GM12878 (cell line): ENCODE data around the gene SZRD1. TPM values are rescaled to one million over a fixed set of nuclear protein-coding genes. Genes with fewer than 3 reads are reported as not detected.

ENCODE experiments used
- ATAC-seq: fragments of 200-7000 bp; cut with Tn5 transposase; 3 replicates; pipeline ENCODE4 v1.9.1; 2020; ENCODE audit warnings: mild to moderate bottlenecking, moderate library complexity
- BruUV-seq: library from RNA; stranded (reverse); fragments of 400-500 nt; replicated peaks from 2 replicates; lab custom pipeline; 2021; lab: Mats Ljungman, UMichigan
- CTCF ChIA-PET: fragments of 300-600 bp; sonication (Branson Sonifier 250); formaldehyde crosslinking; extraction: SDS; loops from one replicate; lab custom pipeline; 2021; ENCODE audit warnings: inconsistent platforms; lab: Yijun Ruan, JAX
- POLR2A ChIA-PET: fragments of 350-600 bp; formaldehyde crosslinking; extraction: SDS; loops from one replicate; lab custom pipeline; 2021; ENCODE audit warnings: inconsistent platforms; lab: Charles Lee
- RAD21 ChIA-PET: fragments of 300-600 bp; sonication (Branson Sonifier 250); formaldehyde crosslinking; loops from one replicate; lab custom pipeline; 2023; ENCODE audit warnings: antibody characterized with exemption; ENCODE audit not compliant: unreplicated experiment; lab: Charles Lee
- SMC1A ChIA-PET: fragments of 300-600 bp; sonication (Branson Sonifier 250); formaldehyde crosslinking; loops from one replicate; lab custom pipeline; 2023; ENCODE audit not compliant: unreplicated experiment, uncharacterized antibody; lab: Charles Lee
- DNase-seq: peaks from one replicate; pipeline ENCODE4 v3.0.0-alpha.2; 2011; ENCODE audit warnings: low read depth, low spot score
- FAIRE-seq: peaks from 3 replicates; lab custom pipeline; 2011; peaks lifted over from hg19 to GRCh38; lab: Jason Lieb, UNC
- H2AFZ ChIP-seq: 2 replicates; pipeline ENCODE4 v1.6.0; 2011; ENCODE audit warnings: low read depth, low read length, control low read depth; ENCODE audit not compliant: control insufficient read depth
- H3K27ac ChIP-seq: 2 replicates; pipeline ENCODE4 v1.5.1; 2011; ENCODE audit warnings: control low read depth; ENCODE audit not compliant: control insufficient read depth, insufficient read depth
- H3K27me3 ChIP-seq, 2 experiments: replicated peaks in 1 of 2; 2 replicates each; pipeline versions ENCODE4 v1.6.0 to v1.6.1; 2011; ENCODE audit warnings: low read length in 1 of 2; ENCODE audit not compliant: control insufficient read depth in 2 of 2, insufficient read depth in 2 of 2
- H3K36me3 ChIP-seq, 2 experiments: 2 replicates each; pipeline ENCODE4 v1.5.1; 2011; ENCODE audit warnings: low read length in 1 of 2; ENCODE audit not compliant: control insufficient read depth in 2 of 2, insufficient read depth in 2 of 2
- H3K4me1 ChIP-seq: 2 replicates; pipeline ENCODE4 v1.6.1; 2011; ENCODE audit warnings: mild to moderate bottlenecking, low read length, moderate library complexity, mixed read lengths; ENCODE audit not compliant: control insufficient read depth, insufficient read depth
- H3K4me2 ChIP-seq: 2 replicates; pipeline ENCODE4 v1.6.0; 2011; ENCODE audit warnings: control low read depth; ENCODE audit not compliant: control insufficient read depth, insufficient read depth
- H3K4me3 ChIP-seq: fragments of 200-600 bp; sonication (generic); 2 replicates; pipeline ENCODE4 v1.5.1; 2016
- H3K79me2 ChIP-seq: 2 replicates; pipeline ENCODE4 v1.6.0; 2011; ENCODE audit warnings: low read length; ENCODE audit not compliant: control insufficient read depth, insufficient read depth
- H3K9ac ChIP-seq: 2 replicates; pipeline ENCODE4 v1.8.0; 2011; ENCODE audit warnings: low read length, control low read depth, mixed read lengths; ENCODE audit not compliant: control insufficient read depth, insufficient read depth
- H3K9me3 ChIP-seq: replicated peaks from 3 replicates; pipeline ENCODE4 v1.5.1; 2011; ENCODE audit warnings: mild to moderate bottlenecking, low read length; ENCODE audit not compliant: control insufficient read depth, insufficient read depth
- H4K20me1 ChIP-seq: 2 replicates; pipeline ENCODE4 v1.6.0; 2011; ENCODE audit not compliant: control insufficient read depth, insufficient read depth
- BCLAF1 ChIP-seq: fragments of 450-650 bp; IDR thresholded peaks from 2 replicates; pipeline ENCODE4 v1.6.1; 2017; ENCODE audit warnings: antibody characterized with exemption, mild to moderate bottlenecking, moderate library complexity
- DPF2 ChIP-seq: fragments of 450-650 bp; IDR thresholded peaks from 2 replicates; pipeline ENCODE4 v1.6.1; 2017; ENCODE audit warnings: mild to moderate bottlenecking
- E2F4 ChIP-seq: IDR thresholded peaks from 2 replicates; pipeline ENCODE4 v1.6.1; 2012; ENCODE audit warnings: low read depth, low read length, improper control_type of control experiment
- ELK1 ChIP-seq: IDR thresholded peaks from 2 replicates; pipeline ENCODE4 v1.6.1; 2012; ENCODE audit warnings: low read depth, low read length, improper control_type of control experiment
- FOXK2 ChIP-seq: fragments of 450-650 bp; IDR thresholded peaks from 2 replicates; pipeline ENCODE4 v1.6.1; 2017; ENCODE audit warnings: mild to moderate bottlenecking, moderate library complexity
- MYB ChIP-seq: fragments of 150-350 bp; IDR thresholded peaks from 2 replicates; pipeline ENCODE4 v1.6.1; 2014; ENCODE audit warnings: mild to moderate bottlenecking, low read depth, low read length, borderline replicate concordance
- SMAD5 ChIP-seq: IDR thresholded peaks from 2 replicates; pipeline ENCODE4 v1.6.1; 2016; ENCODE audit warnings: antibody characterized with exemption, low read depth
- SMARCA5 ChIP-seq: fragments of 450-650 bp; IDR thresholded peaks from 2 replicates; pipeline ENCODE4 v1.6.1; 2017; ENCODE audit warnings: mild to moderate bottlenecking
- SMC3 ChIP-seq: IDR thresholded peaks from 2 replicates; pipeline ENCODE4 v1.6.1; 2011; ENCODE audit warnings: low read length, improper control_type of control experiment, borderline replicate concordance
- YBX1 ChIP-seq: fragments of 450-650 bp; IDR thresholded peaks from 2 replicates; pipeline ENCODE4 v1.6.1; 2016; ENCODE audit warnings: antibody characterized with exemption
- WGBS: methylation state at CpG from one replicate; pipeline ENCODE4 v1.1.6; 2016; ENCODE audit warnings: low lambda C conversion rate; ENCODE audit not compliant: insufficient replicate concordance, insufficient coverage; ENCODE audit errors: missing lambda C conversion rate; 5-methylcytosine and 5-hydroxymethylcytosine counted together
- in situ Hi-C: fragments of 300-500 bp; cut with MboI; formaldehyde crosslinking; loops from 9 replicates; pipeline ENCODE4 v1.14.3; 2018; ENCODE audit warnings: mixed read lengths
- intact Hi-C: fragments of 100-400 bp; cut with micrococcal nuclease; formaldehyde crosslinking; loops from one replicate; pipeline ENCODE4 v1.14.2; 2022; ENCODE audit not compliant: unreplicated experiment
- polyA plus RNA-seq, 11 experiments: library from polyadenylated mRNA; depleted of rRNA in 4 of 11; unstranded in 6 of 11; stranded (reverse) in 5 of 11; fragments of >200 nt; fragmentation: Nextera tagmentation in 4 of 11; fragmentation: Illumina TruSeq in 1 of 11; extraction: Ambion mirVana in 4 of 11; extraction: Trizol in 1 of 11; gene quantifications; 1 replicate in 1 of 11; 2 replicates in 10 of 11; pipeline versions ENCODE4 v1.2.1 to v1.2.3, GENCODE V29; 2011 to 2016; ENCODE audit warnings: inconsistent platforms in 2 of 11, missing spikeins in 2 of 11, low read depth in 1 of 11
- total RNA-seq, 4 experiments: library from RNA; depleted of rRNA in 3 of 4; stranded (reverse); fragments of >200 nt in 3 of 4; fragmentation: Illumina TruSeq in 1 of 4; extraction: Trizol in 1 of 4; gene quantifications; 2 replicates each; pipeline versions ENCODE4 v1.2.1 to v1.2.3, GENCODE V29; 2013 to 2021

The SZRD1 gene
- total and polyA plus RNA-seq, 10 of the 15 experiments (the other 5 are each of a cell fraction or from before 2014, with no cell fraction given) = 5.6 to 213 (median 113) TPM

- Histone ChIP-seq H2AFZ (no peak overlapping the region), H3K27me3 (no peaks in the 10 kb centered on the region), H3K9me3 (no peaks in the 10 kb centered on the region), H3K79me2 (peaks cover 72% of the 10 kb centered on the region), H3K4me3 (peak overlapping the region; percentile 91), H3K9ac (no peak overlapping the region), H3K36me3 (peaks cover 0 to 4% of the 10 kb centered on the region in 2 experiments; a peak in 2 of 4 replicates), H4K20me1 (peaks cover 14% of the 10 kb centered on the region)
- in situ Hi-C loops = no loop called here
- WGBS = 95% methylated on average over 4 of the region's 4 CpGs
- no TSS peak for BruUV-seq
- ATAC-seq (no peak), DNase-seq (no peak)
- SMC1A ChIA-PET = interaction anchor here (0.8 to 5.8 kb wide), 10 partner anchors 10 to 82 kb away, joined by 3 to 37 read pairs (median 4); partner anchors contain the start of genes NECAP2 and SPATA21
- no peak for TF ChIP-seq SMARCA5
- no peak for TF ChIP-seq YBX1
- no peak for TF ChIP-seq ELK1
- no peak for TF ChIP-seq BCLAF1
- TF ChIP-seq DPF2 = no peak
- no peak for TF ChIP-seq E2F4
- no peak for TF ChIP-seq SMC3
- TF ChIP-seq MYB = no peak
- TF ChIP-seq SMAD5 = no peak
- TF ChIP-seq FOXK2 = no peak
- TF ChIP-seq, all 136 proteins: peak for 0
- intact Hi-C loops = loop anchor here (5.0 kb wide), 3 partner anchors 132 to 523 kb away; partner anchors contain the start of genes CPLANE2 and SPEN
- ChIA-PET CTCF (interaction anchor here (0.6 to 5.7 kb wide), 4 partner anchors 17 to 351 kb away, joined by 3 to 30 read pairs (median 5); partner anchors contain the start of gene NECAP2), POLR2A (interaction anchor here (0.5 to 3.2 kb wide), 6 partner anchors 9 to 122 kb away, joined by 3 to 34 read pairs (median 8); partner anchors contain the start of gene FBXO42), RAD21 (interaction anchor here (3.2 kb wide), 1 partner anchor 51 kb away, joined by 14 read pairs; no protein-coding TSS in a partner anchor)
- Histone ChIP-seq H3K4me1 (peaks cover 9% of the 10 kb centered on the region), H3K27ac (no peak overlapping the region; the same call in 1 of the 2 replicates), H3K4me2 (peak overlapping the region; percentile 77)
- FAIRE-seq = no peak
These were observed 2.8 kb downstream of the SZRD1 start for GRCh38 chr1:16369821-16370220.
